Activated naive CD8-positive, alpha-beta T cell (primary cell): ENCODE results near the gene ALDH3B1.
"Not testable (repeated sequence)": the region's sequence is repeated elsewhere in the genome, so short reads cannot be mapped to it uniquely, and the experiment has no call there.

Source experiments
- H3K27ac Mint-ChIP-seq: one replicate; pipeline ENCODE4 v1.8.0; 2021; ENCODE audit warnings: mixed read lengths
- H3K27me3 Mint-ChIP-seq: one replicate; pipeline ENCODE4 v1.8.0; 2021; ENCODE audit warnings: mixed read lengths
- H3K36me3 Mint-ChIP-seq: one replicate; pipeline ENCODE4 v1.8.0; 2021; ENCODE audit warnings: mixed read lengths
- H3K4me1 Mint-ChIP-seq: one replicate; pipeline ENCODE4 v1.8.0; 2021; ENCODE audit warnings: low read depth, mixed read lengths
- H3K4me3 Mint-ChIP-seq: one replicate; pipeline ENCODE4 v1.8.0; 2021; ENCODE audit warnings: mild to moderate bottlenecking, mixed read lengths
- H3K9me3 Mint-ChIP-seq: one replicate; pipeline ENCODE4 v1.8.0; 2021; ENCODE audit warnings: low read depth, mixed read lengths

ALDH3B1 gene, protein sequence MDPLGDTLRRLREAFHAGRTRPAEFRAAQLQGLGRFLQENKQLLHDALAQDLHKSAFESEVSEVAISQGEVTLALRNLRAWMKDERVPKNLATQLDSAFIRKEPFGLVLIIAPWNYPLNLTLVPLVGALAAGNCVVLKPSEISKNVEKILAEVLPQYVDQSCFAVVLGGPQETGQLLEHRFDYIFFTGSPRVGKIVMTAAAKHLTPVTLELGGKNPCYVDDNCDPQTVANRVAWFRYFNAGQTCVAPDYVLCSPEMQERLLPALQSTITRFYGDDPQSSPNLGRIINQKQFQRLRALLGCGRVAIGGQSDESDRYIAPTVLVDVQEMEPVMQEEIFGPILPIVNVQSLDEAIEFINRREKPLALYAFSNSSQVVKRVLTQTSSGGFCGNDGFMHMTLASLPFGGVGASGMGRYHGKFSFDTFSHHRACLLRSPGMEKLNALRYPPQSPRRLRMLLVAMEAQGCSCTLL

DNA sequence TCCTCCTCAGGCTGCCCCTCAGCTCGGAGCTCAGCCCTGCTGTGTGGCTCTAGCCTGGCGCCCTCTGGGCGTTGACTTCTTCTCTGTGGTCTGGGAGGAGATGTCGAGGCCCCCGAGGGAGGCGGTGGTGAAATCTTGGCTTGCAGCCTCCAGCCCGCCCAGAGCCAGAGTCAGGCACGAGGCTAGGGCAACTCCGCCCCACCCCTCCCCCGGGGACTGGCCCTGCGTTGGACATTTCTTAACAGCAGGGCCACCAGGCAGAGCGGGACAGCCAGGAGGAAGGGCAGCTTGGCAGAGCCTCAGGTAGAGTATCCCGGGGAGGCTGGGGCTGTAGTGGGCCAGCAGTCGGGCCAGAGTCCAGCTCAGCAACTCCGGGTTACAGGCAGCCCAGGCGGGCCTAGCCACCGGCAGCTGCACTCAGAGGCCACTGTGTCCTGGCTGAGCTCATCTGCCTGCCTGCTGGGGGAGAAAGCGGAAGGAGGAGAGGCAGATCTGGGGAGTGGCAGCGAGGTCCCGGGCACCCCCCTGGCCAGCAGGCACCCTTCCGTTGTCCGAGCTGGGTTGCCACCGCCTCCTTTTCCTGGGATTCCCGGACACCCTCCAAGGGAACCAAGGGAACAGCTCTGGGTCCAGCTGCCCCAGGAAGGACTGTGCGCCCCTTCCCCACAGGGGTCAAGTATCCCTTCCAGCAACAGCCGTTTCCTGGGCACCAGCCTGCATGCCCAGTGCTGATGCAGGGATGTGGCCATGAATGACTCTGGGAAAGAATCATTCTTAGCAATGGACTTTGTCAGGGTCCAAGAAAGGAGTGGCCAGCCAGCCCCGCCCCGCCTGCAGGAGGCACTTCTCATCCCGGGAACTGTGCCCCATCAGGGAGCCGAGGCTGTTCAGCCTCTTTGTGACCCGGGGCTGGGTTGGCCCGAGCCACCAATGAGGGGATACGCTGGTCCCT is at the start of gene ALDH3B1:
TSS of gene ALDH3B1 (plus strand) at position 238 of the 952 bp plus-strand sequence. CDS start 4,971 bp downstream, outside the sequence.
- no peaks in the 10 kb centered on the region for H3K36me3 Mint-ChIP-seq
- peaks cover 8% of the 10 kb centered on the region for H3K4me1 Mint-ChIP-seq
- H3K4me3 Mint-ChIP-seq, result no peak within 1 kb of the TSS
- H3K27me3 Mint-ChIP-seq, result no peaks in the 10 kb centered on the region
- H3K9me3 Mint-ChIP-seq, result no peaks in the 10 kb centered on the region
- H3K27ac Mint-ChIP-seq, result no peak within 1 kb of the TSS

DNA sequence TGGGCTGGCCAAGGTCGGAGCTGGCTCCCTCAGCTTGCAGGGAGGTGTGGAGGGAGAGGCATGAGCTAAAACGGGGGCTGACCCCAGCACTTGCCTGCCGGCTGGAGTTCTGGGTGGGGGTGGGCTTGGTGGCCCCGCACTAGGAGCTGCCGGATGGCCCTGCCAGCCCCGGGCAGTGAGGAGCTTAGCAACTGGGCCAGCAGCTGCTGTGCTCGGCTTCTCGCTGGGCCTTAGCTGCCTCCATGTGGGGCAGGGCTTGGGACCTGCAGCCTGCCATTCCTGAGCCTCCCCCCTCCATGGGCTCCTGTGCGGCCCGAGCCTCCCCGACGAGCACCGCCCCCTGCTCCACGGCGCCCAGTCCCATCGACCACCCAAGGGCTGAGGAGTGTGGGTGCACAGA is 46.9 kb upstream of the ALDH3B1 start:
- H3K4me1 Mint-ChIP-seq, H3K9me3 Mint-ChIP-seq, H3K4me3 Mint-ChIP-seq, H3K27ac Mint-ChIP-seq, H3K27me3 Mint-ChIP-seq, H3K36me3 Mint-ChIP-seq: not testable (repeated sequence)

DNA sequence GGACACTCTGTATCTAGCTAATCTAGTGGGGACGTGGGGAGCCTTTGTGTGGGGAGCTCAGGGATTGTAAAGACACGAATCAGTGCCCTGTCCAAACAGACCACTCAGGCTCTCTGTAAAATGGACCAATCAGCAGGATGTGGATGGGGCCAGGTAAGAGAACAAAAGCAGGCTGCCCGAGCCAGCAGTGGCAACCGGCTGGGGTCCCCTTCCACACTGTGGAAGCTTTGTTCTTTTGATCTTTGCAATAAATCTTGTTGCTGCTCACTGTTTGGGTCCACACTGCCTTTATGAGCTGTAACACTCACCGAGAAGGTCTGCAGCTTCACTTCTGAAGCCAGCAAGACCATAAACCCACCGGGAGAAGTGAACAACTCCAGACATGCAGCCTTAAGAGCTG is 46.2 kb upstream of the ALDH3B1 start:
- H3K36me3 Mint-ChIP-seq, H3K9me3 Mint-ChIP-seq, H3K27ac Mint-ChIP-seq, H3K4me3 Mint-ChIP-seq, H3K27me3 Mint-ChIP-seq, H3K4me1 Mint-ChIP-seq: not testable (repeated sequence)

DNA sequence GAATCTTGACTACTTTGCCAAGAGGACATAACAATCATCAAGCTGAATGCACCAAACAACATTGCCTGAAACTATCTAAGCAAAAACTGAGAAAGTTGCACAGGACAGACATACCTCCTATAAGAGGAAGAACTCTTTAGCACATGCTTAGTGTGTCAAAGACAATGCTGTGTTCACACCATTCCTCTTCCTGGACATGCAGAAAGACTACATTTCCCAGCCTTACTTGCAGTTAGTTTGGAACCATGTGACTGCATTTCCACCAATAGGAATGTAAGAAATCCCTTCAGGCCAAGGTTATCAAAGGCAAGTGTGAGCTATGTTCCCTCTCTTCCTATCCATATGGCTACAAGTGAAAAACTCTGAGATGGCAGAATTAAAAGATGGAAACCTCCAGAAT is 45.4 kb upstream of the ALDH3B1 start:
- H3K4me3 Mint-ChIP-seq, H3K4me1 Mint-ChIP-seq, H3K27ac Mint-ChIP-seq, H3K36me3 Mint-ChIP-seq, H3K9me3 Mint-ChIP-seq, H3K27me3 Mint-ChIP-seq: not testable (repeated sequence)

DNA sequence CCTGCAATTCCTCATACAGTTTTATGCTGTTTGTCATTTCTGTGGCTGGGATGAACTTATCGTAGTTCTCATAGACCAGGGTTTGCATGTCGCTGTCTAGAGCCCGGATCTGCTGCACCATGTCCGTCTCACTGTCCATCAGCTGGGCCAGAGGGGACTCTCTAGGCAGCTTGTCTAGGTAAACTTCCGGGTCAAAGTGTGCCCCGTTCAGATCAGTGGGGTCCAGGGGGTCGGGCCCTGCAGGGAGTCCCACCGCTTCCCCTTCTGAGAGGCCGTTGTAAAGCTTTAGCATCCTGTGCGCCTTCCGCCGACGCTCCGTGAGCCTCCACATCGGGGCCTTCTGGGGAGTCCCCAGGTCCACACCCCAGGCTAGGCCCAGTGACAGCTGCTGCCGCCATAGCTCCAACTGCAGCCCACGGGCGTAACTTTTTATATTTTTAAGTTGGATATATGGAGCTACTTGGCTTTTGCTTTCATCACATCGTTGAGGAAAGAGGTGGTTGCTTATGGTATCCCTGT is 44.2 kb upstream of the ALDH3B1 start:
- H3K9me3 Mint-ChIP-seq, H3K4me1 Mint-ChIP-seq, H3K36me3 Mint-ChIP-seq, H3K27me3 Mint-ChIP-seq, H3K27ac Mint-ChIP-seq, H3K4me3 Mint-ChIP-seq: not testable (repeated sequence)

DNA sequence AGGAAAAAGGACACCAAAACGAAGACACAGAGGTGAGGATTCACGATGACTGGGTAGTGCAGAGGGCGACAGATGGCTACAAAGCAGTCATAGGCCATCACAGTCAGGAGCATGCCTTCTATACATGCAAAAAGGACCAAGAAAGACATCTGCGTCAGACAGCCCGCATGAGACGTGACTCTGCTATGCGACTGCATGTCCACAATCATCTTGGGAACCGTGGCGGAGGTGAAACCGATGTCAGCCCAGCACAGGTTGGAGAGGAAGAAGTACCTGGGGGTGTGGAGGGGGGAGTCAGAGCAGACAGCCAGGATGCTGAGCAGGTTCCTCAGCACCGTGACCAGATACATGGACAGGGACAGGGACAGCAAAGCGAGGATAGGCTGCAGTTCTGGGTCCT is 35.4 kb upstream of the ALDH3B1 start:
- not testable (repeated sequence) for H3K27me3 Mint-ChIP-seq, H3K4me3 Mint-ChIP-seq, H3K4me1 Mint-ChIP-seq, H3K36me3 Mint-ChIP-seq, H3K9me3 Mint-ChIP-seq, H3K27ac Mint-ChIP-seq

DNA sequence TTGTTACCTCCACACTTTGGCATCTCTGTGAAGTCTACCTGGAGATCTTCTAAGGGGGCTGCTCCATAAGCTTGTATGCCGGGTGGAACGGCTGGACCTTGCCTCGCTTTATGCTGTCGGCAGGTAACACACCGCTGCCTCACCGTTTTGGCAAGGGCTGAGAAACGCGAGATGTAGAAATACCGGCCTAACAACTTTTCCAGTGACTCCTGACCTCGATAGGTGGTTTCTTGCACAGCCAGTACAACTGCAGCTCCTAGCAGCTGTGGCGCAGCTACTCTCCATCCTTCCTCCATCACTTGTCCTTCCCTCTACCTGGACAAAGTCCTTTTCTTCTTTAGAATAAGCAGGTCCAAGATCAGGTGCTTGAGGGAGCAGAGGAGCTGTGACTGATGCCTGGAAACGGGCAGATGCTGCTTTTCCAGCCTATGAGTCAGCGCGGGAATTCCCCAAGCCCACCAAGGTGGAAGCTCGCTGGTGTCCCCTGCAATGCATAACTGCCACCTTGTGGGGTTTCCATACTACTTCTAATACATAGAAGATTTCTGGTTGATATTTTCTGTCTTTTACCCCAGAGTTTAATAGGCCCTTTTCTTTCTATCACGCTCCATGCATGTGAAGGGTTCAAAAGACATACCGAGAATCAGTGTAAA is 31.2 kb upstream of the ALDH3B1 start:
- not testable (repeated sequence) for H3K36me3 Mint-ChIP-seq, H3K27me3 Mint-ChIP-seq, H3K27ac Mint-ChIP-seq, H3K4me3 Mint-ChIP-seq, H3K9me3 Mint-ChIP-seq, H3K4me1 Mint-ChIP-seq

DNA sequence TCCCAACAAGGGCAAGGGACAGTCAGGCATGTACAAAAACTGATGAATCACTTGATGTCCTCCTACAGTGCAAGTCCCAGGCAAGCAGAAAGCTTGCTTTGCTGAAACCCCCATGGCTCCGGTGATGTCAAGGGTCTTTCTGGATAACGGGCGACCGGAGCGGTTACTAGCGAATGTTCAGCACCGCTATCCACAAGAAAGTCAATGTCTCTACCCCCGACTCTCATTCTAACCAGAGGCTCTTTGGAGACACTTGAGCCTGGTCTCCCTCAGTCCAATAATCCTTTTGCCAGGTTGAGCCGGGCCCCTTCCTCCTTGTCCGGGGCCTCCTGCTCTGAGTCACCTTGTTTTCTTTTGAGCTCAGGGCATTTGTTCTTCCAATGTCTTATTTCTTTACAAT is 28.9 kb upstream of the ALDH3B1 start:
- H3K9me3 Mint-ChIP-seq, H3K4me3 Mint-ChIP-seq, H3K4me1 Mint-ChIP-seq, H3K36me3 Mint-ChIP-seq, H3K27ac Mint-ChIP-seq, H3K27me3 Mint-ChIP-seq: not testable (repeated sequence)

DNA sequence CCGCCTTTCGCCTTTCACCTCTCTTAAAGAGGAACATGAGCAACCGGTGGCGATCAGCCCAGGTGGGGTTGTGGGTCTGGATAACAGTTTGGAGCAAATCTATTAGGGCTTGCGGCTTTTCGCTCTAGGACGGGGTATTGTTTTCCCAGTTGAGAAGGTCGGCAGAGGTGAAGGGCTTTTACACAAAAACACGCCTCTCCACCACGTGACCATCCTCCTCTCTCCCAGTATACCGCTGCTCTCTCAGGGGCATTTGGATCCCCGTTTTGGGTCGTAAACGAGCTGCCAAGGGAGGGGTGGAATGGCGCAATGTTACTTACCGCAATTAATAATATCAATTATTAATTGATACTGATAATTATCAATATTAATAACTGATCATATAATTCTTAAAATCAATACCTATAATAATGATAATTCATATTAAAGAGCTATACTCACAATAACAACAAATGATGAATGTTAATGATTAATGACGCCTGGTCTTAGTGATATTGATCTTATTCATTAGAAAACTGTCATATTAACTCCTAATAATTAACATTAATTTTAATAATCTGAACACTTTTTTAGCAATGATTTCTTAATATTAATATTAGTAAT is 27.8 kb upstream of the ALDH3B1 start:
- not testable (repeated sequence) for H3K27ac Mint-ChIP-seq, H3K9me3 Mint-ChIP-seq, H3K36me3 Mint-ChIP-seq, H3K4me3 Mint-ChIP-seq, H3K4me1 Mint-ChIP-seq, H3K27me3 Mint-ChIP-seq

DNA sequence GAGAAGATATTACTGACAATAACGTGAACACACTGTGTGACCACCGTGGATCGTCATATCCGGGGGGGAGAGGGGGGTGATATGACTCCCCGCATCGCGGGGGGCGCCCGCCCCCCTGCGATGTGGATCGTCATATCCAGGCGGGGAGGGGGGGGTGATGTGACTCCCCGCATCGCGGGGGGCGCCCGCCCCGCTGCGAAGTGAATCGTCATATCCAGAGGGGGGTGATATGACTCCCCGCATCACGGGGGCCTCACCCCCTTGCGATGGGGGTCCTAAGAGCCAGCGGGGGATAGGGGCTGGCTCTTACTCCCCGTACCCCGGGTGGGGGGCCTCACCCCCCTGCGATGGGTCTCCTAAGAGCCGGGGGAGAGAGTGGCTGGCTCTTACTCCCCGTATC is 26.2 kb upstream of the ALDH3B1 start:
- Mint-ChIP-seq H3K36me3 (no peaks in the 10 kb centered on the region), H3K4me1 (peaks cover 1% of the 10 kb centered on the region), H3K27me3 (peaks cover 1% of the 10 kb centered on the region), H3K27ac (no peak overlapping the region), H3K4me3 (no peak overlapping the region), H3K9me3 (no peaks in the 10 kb centered on the region)

DNA sequence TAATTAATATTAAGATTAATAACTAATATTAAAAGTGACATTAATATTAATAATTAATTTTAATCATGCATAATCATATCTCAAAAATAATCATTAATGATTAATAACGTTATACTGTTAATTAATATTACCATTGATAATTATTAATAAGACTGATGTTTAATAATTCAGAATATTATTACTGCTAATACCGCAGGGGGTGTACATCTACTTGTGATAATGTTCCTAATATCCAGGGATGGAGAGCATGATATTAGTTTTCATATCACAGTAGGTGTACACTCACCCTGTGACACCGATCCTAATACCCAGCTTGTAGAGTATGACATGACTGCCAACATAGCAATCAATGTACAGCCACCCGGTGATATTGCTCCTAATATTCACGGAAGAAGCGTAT is 24.8 kb upstream of the ALDH3B1 start:
- not testable (repeated sequence) for H3K4me1 Mint-ChIP-seq, H3K36me3 Mint-ChIP-seq, H3K27me3 Mint-ChIP-seq, H3K4me3 Mint-ChIP-seq, H3K9me3 Mint-ChIP-seq, H3K27ac Mint-ChIP-seq

DNA sequence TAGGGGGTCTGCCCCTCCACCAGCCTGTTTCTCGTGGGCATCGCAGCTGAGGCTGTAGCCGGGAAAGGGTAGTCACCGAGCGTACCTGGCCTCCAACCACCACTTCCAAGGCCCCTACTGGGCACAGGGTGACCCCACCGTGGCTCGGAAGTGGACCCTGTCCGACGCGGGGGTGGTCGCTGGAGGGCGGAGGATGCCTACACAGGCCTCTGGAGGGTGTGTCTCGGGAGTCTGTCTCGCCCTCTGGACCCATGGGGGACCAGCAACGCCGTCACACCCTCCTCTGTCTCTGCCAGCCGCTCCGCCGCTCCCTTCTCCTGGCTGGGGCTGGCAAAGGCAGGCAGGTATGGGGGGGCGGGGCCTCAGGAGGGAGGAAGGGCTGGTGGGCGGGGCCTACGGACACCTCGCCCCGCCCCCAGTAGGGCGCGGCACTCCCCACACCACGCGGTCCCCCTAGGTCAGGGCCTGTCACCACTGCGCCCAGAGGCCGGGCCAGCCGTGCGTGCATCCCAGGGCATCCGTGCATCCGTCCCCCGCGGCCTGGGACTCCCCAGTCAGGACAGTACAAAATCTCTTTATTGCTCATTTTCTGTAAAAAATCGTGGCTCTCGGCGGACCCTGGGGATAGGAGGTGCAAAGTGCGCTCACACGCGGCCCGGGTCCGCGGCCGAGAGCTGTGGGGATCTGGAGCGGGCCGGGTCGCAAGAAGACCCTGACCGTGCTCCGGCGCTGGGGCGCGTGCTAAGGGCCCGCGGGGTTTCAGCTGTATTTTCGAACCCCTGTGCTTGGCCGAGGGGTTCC is 19.4 kb upstream of the ALDH3B1 start:
- not testable (repeated sequence) for H3K4me3 Mint-ChIP-seq, H3K9me3 Mint-ChIP-seq, H3K4me1 Mint-ChIP-seq, H3K36me3 Mint-ChIP-seq, H3K27me3 Mint-ChIP-seq, H3K27ac Mint-ChIP-seq

DNA sequence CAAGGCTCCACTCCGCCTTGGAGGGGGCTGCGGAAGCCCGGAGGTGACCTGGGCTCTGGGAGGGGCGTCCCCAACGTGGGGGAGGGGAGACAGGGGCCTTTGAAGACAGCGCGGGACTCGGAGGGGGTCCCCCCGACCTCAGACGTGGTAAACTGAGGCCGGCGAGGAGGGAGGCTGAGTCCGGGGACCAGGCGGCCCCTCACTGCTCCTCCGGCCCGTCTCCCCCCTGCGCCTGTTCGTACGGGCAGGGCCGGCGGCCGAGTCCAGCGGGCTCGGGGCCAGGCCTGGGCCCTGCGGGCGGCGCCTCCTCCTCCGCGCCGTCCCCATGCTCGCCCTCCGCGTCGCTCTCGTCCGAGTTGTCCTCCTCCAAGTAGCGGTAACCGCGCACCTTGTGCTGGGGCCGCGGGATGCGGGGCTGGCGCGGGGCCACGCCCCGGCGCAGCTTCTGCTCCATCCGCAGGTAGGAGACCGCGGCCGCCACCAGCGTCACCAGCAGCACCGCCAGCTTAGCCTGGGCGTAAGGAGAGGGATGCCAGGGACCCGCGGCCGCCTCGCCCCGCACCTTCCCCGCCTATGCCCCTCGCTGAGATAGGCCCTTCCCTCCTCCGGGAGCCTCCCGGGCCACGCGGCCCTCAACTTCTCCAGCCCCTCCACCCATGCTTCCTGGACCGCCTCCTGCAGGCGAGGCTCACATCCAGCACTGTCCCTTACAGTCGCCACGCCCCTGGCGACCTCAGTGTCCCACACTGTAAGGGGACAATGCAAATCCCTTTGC is 18.6 kb upstream of the ALDH3B1 start:
- H3K9me3 Mint-ChIP-seq, H3K36me3 Mint-ChIP-seq, H3K27ac Mint-ChIP-seq, H3K27me3 Mint-ChIP-seq, H3K4me1 Mint-ChIP-seq, H3K4me3 Mint-ChIP-seq: not testable (repeated sequence)

DNA sequence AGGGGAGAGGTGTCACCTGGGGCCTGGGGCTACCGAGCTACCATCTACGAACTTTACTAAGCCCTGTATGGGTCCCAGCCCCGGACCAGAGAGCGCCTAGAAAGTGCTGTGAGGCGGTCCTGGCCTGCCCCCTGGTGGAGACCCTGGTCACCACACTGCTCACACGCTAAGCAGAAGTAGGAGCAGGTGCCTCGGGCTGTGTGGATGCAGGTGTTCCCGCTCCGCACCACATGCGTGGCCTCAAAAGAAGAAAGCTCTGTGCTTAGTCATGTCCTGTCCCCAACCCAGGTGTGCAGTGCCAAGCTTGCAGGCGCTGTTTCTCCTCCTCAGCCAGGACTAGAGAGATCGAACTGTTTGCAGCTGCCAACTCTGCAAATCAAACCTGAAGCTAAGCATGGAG is 16.3 kb upstream of the ALDH3B1 start:
- not testable (repeated sequence) for H3K4me3 Mint-ChIP-seq, H3K9me3 Mint-ChIP-seq, H3K27ac Mint-ChIP-seq, H3K27me3 Mint-ChIP-seq, H3K36me3 Mint-ChIP-seq
- peaks cover 23% of the 10 kb centered on the region for H3K4me1 Mint-ChIP-seq
